Ishikawa (cell line): Measurements from ENCODE around the gene PRKCE.

Experiments
- CREB1 ChIP-seq: IDR thresholded peaks from 2 replicates; pipeline ENCODE4 v1.6.1; 2012; ENCODE audit warnings: low read depth
- TF ChIP-seq, protein P1 (sequence below): IDR thresholded peaks from 2 replicates; pipeline ENCODE4 v1.6.1; 2012; ENCODE audit warnings: low read depth, mild to moderate bottlenecking

DNA sequence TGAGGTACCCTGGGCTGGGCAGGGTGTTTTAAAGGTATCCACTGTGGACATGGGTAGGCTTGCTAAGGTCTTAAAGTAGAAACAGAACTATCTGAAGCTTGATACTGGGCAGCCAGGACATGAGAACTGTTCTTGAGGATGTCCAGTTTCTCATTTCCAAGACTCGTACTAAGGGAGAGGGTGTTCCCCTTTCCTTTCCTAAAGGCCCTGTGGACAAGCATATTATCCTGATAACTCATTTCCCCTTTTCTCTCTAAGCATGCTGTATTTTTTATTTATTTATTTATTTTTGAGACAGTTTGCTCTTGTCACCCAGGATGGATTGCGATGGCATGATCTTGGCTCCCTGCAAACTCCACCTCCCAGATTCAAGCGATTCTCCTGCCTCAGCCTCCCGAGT, 273.6 kb downstream of the PRKCE start:
- TF ChIP-seq, protein P1, sequence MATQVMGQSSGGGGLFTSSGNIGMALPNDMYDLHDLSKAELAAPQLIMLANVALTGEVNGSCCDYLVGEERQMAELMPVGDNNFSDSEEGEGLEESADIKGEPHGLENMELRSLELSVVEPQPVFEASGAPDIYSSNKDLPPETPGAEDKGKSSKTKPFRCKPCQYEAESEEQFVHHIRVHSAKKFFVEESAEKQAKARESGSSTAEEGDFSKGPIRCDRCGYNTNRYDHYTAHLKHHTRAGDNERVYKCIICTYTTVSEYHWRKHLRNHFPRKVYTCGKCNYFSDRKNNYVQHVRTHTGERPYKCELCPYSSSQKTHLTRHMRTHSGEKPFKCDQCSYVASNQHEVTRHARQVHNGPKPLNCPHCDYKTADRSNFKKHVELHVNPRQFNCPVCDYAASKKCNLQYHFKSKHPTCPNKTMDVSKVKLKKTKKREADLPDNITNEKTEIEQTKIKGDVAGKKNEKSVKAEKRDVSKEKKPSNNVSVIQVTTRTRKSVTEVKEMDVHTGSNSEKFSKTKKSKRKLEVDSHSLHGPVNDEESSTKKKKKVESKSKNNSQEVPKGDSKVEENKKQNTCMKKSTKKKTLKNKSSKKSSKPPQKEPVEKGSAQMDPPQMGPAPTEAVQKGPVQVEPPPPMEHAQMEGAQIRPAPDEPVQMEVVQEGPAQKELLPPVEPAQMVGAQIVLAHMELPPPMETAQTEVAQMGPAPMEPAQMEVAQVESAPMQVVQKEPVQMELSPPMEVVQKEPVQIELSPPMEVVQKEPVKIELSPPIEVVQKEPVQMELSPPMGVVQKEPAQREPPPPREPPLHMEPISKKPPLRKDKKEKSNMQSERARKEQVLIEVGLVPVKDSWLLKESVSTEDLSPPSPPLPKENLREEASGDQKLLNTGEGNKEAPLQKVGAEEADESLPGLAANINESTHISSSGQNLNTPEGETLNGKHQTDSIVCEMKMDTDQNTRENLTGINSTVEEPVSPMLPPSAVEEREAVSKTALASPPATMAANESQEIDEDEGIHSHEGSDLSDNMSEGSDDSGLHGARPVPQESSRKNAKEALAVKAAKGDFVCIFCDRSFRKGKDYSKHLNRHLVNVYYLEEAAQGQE: no peak
- no peak for TF ChIP-seq CREB1
